SK-N-MC (cell line): ENCODE results near the gene TAX1BP1.

Experiments used
- EZH2 ChIP-seq: fragments of 200-600 bp; sonication (generic); IDR thresholded peaks from one replicate; pipeline ENCODE4 v1.6.1; 2017; ENCODE audit warnings: antibody characterized with exemption
- POLR2AphosphoS5 ChIP-seq: IDR thresholded peaks from 2 replicates; pipeline ENCODE4 v1.6.1; 2012; ENCODE audit warnings: mild to moderate bottlenecking, low read depth, low read length, borderline replicate concordance

DNA sequence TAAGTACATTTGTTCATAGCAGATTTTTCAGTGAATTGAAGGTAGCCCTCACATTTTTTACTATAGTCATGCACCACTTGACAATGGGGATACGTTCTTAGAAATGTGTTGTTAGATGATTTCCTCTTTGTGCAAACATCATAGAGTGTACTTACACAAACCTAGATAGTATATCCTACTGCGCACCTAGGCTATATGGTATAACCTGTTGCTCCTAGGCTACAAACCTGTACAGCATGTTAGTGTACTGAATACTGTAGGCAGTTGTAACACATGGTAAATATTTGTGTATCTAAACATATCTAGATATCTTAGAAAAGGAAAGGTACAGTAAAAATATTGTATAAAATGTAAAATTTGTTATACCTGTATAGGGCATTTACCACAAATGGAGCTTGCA, 41.2 kb downstream of the TAX1BP1 start:
- TF ChIP-seq EZH2 (no peak), POLR2AphosphoS5 (no peak)
